Kidney (tissue), 14 donors: ENCODE measurements around the gene ADAMTS17. TPM values are rescaled to one million over a fixed set of nuclear protein-coding genes. Genes with fewer than 3 reads are reported as not detected.

Experiments used
- DNase-seq, 5 donors: peaks; one replicate each; pipeline ENCODE4 v3.0.0-alpha.2; 2013 to 2020
- FAIRE-seq: peaks from 2 replicates; lab custom pipeline; 2012; peaks lifted over from hg19 to GRCh38; lab: Jason Lieb, UNC
- H3K27ac ChIP-seq, 2 donors: one replicate each; pipeline ENCODE4 v1.7.0; 2013; ENCODE audit warnings: low read depth in 2 of 2, low read length in 2 of 2, inconsistent platforms in 1 of 2
- H3K27me3 ChIP-seq: one replicate; pipeline ENCODE4 v1.7.1; 2013; ENCODE audit warnings: low read length, inconsistent platforms; ENCODE audit not compliant: control insufficient read depth, insufficient read depth
- H3K36me3 ChIP-seq, 3 donors: one replicate each; pipeline versions ENCODE4 v1.7.0 to v1.7.1; 2013; ENCODE audit warnings: low read length in 3 of 3, control low read depth in 1 of 3, inconsistent platforms in 1 of 3; ENCODE audit not compliant: insufficient read depth in 3 of 3, control insufficient read depth in 2 of 3
- H3K4me1 ChIP-seq, 3 donors: one replicate each; pipeline versions ENCODE4 v1.7.0 to v1.7.1; 2013; ENCODE audit warnings: low read length in 3 of 3, inconsistent platforms in 1 of 3, low read depth in 1 of 3; ENCODE audit not compliant: control insufficient read depth in 2 of 3, insufficient read depth in 2 of 3
- H3K4me3 ChIP-seq, 3 donors: one replicate each; pipeline versions ENCODE4 v1.7.0 to v1.8.1; 2013; ENCODE audit warnings: low read length in 3 of 3, control low read depth in 1 of 3, inconsistent platforms in 1 of 3
- H3K9ac ChIP-seq, 3 donors: one replicate each; pipeline versions ENCODE4 v1.7.0 to v1.7.1; 2013; ENCODE audit warnings: low read length in 3 of 3, control low read depth in 1 of 3, inconsistent platforms in 1 of 3
- H3K9me3 ChIP-seq, 3 donors: one replicate each; pipeline versions ENCODE4 v1.7.0 to v1.7.1; 2013; ENCODE audit warnings: low read length in 3 of 3, control low read depth in 1 of 3, inconsistent platforms in 1 of 3; ENCODE audit not compliant: control insufficient read depth in 2 of 3, insufficient read depth in 1 of 3
- intact Hi-C: fragments of 100-400 bp; cut with DNase I; formaldehyde crosslinking; loops from one replicate; pipeline ENCODE4 v1.11.1; 2022
- polyA plus RNA-seq: library from polyadenylated mRNA; stranded (reverse); fragments of 350-450 nt; fragmentation: Illumina TruSeq; extraction: RNeasy Lipid Tissue Mini Kit (QIAGEN cat#74804); gene quantifications from one replicate; pipeline ENCODE4 v1.2.3, GENCODE V29; 2014; ENCODE audit warnings: low read depth, low replicate concordance; ENCODE audit not compliant: insufficient read depth
- total RNA-seq: library from RNA; stranded (reverse); fragmentation: NEBNext Ultra II Directional; extraction: Animal tissue kit (Norgen Biotek cat#: 25700); gene quantifications from one replicate; pipeline ENCODE4 v1.2.1, GENCODE V29; 2021
- TF ChIP-seq, protein P1 (sequence below): IDR thresholded peaks from 3 replicates; pipeline ENCODE4 v1.5.1; 2012; ENCODE audit warnings: mild to moderate bottlenecking, moderate library complexity, borderline replicate concordance; ENCODE audit not compliant: insufficient read depth; ENCODE audit errors: extremely low read depth
- donor health status: control.
- donor health status: control.
- donor health status: control.
- donor health status: control.
- donor health status: control.
- donor health status: DM: yes; HTN: yes; CAD: no.
- donor health status: Normal renal cell carcinoma (clear cell type).

The ADAMTS17 gene
- total and polyA plus RNA-seq, 2 donors from 2014 or later = 1.7 to 2.2 TPM

DNA sequence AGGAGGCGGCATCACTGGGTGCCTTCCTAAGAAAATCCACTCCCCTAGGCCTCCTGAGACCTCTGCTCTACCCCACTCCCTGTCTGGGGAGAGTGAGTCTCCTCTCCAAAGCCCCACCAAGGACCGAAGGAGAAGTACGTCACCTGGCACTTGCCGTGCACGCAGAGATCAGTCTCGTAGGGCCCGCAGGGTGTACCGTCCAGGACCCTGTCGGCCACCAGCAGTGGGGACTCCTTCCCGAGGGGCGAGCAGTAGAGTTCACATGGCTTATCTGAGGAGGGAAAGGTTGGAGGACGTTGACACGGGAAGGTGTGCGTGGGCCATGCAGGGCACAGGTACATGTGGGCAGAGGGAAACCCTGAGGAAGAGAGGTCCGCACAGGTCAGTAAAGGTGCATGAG is 232.9 kb downstream of the ADAMTS17 start:
- FAIRE-seq (no peak), DNase-seq (no peak)
- Histone ChIP-seq H3K4me1 (peaks cover 0 to 19% (median 0%) of the 10 kb centered on the region in 3 donors), H3K4me3 (no peak overlapping the region), H3K9me3 (no peaks in the 10 kb centered on the region), H3K27me3 (no peaks in the 10 kb centered on the region), H3K36me3 (no peaks in the 10 kb centered on the region), H3K9ac (no peak overlapping the region), H3K27ac (no peak overlapping the region)
- intact Hi-C loops = no loop called here
- TF ChIP-seq, protein P1, sequence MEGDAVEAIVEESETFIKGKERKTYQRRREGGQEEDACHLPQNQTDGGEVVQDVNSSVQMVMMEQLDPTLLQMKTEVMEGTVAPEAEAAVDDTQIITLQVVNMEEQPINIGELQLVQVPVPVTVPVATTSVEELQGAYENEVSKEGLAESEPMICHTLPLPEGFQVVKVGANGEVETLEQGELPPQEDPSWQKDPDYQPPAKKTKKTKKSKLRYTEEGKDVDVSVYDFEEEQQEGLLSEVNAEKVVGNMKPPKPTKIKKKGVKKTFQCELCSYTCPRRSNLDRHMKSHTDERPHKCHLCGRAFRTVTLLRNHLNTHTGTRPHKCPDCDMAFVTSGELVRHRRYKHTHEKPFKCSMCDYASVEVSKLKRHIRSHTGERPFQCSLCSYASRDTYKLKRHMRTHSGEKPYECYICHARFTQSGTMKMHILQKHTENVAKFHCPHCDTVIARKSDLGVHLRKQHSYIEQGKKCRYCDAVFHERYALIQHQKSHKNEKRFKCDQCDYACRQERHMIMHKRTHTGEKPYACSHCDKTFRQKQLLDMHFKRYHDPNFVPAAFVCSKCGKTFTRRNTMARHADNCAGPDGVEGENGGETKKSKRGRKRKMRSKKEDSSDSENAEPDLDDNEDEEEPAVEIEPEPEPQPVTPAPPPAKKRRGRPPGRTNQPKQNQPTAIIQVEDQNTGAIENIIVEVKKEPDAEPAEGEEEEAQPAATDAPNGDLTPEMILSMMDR = no peak

DNA sequence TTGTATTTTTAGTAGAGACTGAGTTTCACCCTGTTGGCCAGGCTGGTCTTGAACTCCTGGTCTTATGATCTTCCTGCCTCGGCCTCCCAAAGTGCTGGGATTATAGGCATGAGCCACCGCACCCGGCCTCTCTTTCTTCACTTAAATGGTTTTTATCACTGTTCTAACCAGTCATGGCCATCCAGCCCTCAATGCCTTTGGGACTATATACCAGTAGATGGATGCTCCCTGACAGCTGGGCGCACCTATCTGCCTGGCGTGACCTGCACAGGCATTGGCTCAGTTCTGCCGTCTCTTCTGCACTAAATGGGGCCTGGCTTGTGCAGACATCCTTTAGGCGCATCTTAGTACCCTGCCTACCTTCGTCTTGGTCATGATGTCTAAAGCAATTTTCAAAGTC is 233.4 kb downstream of the ADAMTS17 start:
- DNase-seq (no peak), FAIRE-seq (no peak)
- intact Hi-C loops = no loop called here
- peaks cover 0 to 16% (median 0%) of the 10 kb centered on the region in 3 donors for H3K4me1 ChIP-seq
- H3K36me3 ChIP-seq = no peaks in the 10 kb centered on the region
- H3K9me3 ChIP-seq = no peaks in the 10 kb centered on the region
- no peak overlapping the region for H3K27ac ChIP-seq
- H3K27me3 ChIP-seq = no peaks in the 10 kb centered on the region
- H3K4me3 ChIP-seq = no peak overlapping the region
- no peak overlapping the region for H3K9ac ChIP-seq
- TF ChIP-seq, protein P1 = no peak

DNA sequence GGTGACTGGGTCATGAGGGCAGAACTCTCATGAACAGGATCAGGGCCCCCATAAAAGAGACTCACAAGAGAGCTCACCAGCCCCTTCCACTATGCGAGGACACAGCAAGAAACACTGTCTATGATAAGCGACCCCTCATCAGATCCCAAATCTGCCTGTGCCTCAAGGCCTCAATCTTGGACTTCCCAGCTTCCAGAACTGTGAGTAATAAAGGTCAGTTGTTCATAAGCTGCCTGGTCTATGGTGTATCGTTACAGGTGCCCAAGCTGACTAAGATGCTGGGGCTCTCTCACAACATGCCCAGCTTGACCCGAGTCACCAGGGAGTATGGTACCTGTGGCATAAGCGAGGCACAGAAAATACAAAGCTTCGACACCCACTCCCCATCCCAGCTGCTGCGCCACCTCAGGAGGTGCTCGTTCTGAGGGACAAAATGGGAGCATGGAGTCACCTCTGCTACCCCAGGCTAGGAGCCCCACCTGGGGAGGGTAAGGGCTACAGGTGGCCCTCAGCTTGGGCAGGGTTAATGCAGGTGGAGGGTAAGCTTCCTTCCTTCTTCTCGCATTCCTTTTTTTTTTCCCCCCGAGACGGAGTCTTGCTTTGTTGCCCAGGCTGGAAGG is 234.1 kb downstream of the ADAMTS17 start:
- Histone ChIP-seq H3K36me3 (no peaks in the 10 kb centered on the region), H3K9ac (no peak overlapping the region), H3K27me3 (no peaks in the 10 kb centered on the region), H3K9me3 (no peaks in the 10 kb centered on the region), H3K27ac (no peak overlapping the region), H3K4me3 (no peak overlapping the region), H3K4me1 (peaks cover 0 to 16% (median 0%) of the 10 kb centered on the region in 3 donors)
- intact Hi-C loops = no loop called here
- FAIRE-seq (no peak), DNase-seq (peak in 1 of 5 donors; percentile 16)
- TF ChIP-seq, protein P1 = no peak
